DMS114 treated with DMSO at 0.1 percent for 48 hours (cell line): ENCODE data around the gene LCNL1.

ENCODE experiments used
- DNase-seq: peaks from one replicate; lab custom pipeline; 2025; ENCODE audit not compliant: unreplicated experiment; lab: John Stamatoyannopoulos, UW

Gene LCNL1

DNA sequence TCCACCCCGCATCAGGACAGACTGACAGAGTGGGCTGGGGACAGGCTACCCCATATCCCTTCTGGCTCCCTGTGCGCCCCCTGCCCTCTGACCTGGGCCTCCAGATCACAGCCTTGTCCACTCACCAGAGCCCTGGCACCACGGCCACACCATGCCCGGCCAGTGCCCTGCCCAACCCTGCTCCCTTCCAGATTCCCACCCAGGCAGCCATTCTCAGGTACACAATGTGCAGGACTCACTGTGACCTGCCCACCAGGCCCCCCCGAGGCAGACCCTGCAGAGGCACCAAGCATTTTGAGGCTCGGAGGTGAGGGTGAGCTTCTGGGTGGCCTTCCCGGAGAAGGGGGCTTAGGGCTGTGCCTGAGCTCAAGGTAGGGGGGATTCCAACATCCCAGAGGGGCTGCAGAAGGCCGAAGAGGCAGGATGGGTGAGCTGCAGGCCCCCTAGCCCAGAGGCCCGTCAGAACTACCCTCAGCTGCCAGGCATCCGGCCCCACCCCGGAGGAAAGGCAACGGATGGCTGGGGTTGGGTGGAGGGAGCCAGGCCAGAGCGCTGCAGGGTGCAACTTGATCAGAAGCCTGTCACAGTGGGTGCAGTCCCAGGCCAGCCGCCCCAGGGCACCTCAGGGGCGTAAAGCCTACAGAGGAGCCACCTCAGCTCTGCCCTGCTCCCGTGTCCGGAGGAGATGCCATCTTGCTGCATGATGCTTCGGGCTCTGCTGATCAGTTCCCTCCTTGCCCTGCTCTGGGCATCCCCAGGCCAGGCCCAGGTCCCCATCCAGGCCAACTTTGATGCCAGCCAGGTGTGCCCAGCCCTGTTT is at the start of gene LCNL1:
LCNL1 (plus strand) TSS at position 762 of the 820 bp plus-strand sequence. CDS start 594 bp downstream, outside the sequence.
- DNase-seq = no peak

DNA sequence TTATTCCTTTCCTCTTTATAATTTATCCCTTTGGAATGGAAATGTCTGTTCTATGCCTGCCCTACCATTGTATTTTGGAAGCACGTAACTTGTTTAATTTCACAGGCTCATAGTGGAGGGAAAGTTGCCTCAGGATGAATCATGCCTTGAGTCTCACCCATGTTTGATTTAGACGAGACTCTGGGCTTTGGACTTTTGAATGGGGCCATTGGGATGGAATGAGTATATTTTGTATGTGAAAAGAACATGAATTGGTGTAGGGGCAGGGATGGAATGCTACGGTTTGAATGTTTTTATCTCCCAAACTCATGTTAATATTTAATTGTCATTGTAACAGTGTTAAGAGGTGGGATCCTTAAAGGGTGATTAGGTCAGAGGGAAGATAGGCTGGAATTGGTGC is 48.5 kb upstream of the LCNL1 start:
- DNase-seq = no peak

DNA sequence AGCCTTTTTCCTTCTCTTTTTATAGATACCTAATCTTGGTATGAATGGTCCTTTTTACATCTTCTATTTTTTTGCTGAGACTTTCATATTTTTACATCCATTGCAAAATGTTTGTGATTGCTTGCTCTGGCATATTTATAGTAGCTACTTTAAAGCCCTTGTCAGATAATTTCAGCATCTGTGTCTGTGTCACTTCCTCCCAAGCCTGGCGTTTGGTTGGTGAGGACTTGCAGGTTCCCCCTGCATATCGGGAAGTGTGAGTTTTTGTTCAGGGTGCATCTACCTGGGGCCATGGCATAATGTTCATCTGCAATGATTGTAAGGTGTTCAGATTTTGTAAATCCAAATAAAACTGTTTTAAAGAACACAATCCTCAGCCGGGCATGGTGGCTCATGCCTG is 47.1 kb upstream of the LCNL1 start:
- no peak for DNase-seq

DNA sequence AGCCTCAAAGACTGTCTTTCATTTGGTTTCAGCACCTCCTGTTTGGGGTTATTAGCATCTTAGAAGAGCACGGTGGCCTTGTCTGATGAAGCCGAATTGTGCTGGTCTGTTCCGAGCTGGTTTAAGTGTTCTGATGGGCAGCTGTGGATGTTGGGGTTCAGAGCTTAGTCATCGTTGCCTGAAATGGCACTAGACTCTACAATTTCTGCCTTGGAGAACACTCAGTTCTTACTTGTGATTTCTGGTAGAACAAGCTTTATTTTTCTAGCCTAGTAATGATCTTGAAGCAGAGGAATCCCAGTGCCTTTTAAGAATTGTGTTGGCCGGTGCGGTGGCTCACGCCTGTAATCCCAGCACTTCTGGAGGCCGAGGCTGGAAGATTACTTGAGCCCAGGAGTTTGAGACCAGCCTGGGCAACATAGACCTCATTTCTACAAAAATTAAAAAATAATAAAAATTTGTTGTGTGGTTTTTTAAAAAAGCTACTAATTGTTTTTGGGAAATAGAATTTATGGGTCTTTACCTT is 46.1 kb upstream of the LCNL1 start:
- no peak for DNase-seq

DNA sequence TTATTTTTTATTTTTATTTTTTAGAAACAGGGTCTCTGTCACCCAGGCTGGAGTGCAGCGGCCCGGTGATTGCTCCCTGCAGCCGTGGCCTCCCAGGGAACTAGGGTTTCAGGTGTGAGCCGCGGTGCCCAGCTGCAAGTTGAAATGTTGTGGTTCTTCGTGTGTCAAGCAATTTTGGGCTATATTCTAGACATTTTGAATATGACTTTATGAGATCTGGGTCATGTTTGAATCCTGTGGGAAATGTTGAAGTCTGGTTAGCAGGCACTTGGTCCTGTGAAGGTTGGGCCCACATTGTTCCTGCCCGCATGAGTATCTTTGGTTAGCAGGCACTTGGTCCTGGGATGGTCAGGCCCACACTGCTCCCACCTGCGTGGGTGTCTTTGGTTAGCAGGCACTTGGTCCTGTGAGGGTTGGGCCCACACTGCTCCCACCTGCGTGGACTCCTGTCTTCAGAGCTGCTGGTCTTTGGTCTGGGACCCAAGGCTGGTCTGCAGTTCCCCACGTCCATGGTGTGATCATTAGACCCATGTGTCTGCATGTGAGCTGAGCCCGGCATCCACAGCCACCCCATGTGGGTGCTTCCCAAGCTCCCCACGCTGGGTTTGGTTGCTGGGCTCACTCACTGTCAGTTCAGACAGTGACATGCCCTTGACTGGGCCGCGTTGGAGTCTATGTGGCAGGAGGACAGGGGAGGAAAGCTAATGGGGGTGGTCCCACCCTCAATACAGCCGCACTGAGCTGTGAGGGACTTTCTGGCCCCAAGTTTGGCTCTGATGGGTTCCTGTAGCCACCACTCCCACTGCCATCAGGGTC is 45.4 kb upstream of the LCNL1 start:
- no peak for DNase-seq

DNA sequence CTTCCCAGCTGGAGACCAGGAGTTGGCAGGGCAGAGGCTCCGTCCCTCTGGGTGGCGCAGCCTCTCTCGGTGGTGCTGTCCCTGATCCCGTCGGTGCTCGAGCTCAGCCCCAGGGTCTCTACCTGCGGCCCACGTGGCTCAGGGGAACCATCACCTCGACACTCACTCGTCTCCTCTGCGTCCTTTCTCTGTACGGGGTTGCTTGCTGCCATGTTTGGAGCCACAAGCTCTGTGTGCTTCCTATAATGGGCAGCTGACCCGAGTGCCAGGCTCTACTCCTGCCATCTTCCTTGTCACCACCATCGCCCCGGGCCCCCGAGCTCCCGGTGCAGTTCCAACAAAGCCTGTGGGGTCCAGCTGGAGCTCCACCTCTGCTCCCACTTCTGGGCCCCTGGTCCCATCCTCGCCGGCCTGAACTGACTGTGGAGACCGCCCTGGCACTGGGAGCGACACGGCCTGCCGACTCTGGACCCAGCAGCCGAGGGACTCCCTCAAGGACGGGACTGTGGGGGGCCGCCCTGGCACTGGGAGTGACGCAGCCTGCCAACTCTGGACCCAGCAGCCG is 43.3 kb upstream of the LCNL1 start:
- DNase-seq = no peak

DNA sequence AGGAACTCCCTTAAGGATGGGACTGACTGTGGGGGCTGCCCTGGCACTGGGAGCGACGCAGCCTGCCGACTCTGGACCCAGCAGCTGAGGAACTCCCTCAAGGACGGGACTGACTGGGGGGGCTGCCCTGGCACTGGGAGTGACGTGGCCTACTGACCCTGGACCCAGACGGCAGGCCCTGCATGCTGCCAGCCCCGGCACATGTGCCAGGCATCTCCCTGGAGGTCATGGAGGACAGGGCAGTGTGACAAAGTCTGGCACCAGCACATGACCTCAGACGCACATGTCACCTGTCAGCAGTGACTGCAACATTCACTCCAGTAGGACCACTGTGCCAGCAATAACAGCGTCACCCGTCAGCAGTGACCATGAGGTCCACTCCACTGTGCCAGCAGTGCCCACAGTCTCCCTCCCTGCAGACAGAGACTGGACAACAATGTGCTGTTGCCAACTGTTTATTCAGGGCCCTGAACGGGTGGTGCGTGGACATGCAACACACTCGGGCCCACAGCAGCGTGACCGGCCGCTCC is 42.7 kb upstream of the LCNL1 start:
- DNase-seq = no peak

DNA sequence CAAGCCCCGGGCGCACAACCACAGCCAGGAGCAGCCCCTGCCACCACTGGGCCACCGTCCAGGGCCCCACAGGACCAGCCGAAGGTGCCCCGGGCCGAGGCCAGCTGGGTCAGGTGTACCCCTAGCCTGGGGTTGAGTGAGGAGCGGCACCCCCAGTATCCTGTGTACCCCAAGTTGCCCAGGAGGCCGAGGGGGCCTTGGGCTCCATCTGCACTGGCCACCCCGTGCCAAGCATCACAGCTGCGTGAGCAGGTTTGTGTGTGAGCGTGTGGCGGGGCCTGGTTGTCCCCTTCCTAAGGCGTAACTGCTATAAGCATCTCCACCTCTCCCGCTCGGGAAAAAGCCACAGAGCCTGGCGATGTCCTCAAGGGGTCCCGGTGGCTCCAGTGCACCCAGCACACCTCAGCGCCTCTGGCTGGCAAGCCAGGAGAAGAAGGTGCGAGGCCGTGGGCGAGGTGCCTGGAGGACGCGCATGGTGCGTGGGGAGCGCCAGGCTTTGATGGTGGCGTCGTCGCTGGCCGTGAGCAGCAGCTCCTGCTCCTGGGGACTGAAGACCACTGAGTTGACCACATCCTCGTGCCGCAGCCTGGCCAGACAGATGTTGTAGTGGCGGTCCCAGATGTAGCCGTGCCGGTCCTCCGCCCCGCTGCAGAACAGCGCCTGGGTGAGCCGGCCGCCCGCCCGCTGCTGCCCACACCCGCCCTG is 42.1 kb upstream of the LCNL1 start:
- DNase-seq = no peak

DNA sequence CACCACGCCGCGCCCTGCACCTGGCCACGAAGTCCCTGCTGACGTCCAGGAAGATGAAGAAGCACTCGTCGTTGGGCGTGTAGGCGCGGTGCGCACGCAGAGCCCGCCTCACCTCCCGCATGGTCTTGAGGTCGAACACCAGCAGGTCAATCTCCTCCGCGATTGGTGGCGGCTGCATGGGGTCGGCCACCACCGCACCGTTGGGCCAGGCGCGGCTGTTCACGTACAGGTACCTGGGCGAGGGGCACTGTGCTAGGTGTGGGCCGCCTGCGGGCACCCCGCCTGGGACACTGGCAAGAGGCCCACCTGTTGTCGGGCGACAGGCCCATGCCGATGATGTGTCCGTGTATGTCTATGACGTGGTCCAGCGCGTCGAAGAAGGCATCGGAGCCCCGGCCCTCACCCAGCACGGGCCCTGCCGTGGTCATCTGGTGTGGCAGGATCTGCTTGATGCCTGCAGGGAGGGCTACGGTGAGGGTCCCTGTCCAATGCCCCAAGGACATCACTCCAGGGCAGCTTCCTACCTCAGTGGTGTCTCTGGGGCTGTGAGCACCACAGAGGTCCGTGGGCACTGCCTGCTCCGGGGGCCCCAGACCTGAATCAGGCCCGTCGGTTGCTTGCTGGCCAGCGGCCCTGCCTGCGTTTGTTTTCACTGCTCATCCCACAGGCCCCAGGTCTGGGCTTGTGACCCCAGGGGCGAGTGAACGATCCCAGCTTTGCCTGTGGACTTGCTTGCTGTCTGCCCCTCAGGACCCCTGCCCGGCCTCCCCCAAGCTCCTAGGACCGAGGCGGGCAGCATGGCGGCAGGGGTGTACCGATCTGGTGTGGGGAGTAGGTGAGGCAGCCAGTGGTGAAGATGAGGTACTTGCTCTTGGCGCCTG is 41.3 kb upstream of the LCNL1 start:
- no peak for DNase-seq

DNA sequence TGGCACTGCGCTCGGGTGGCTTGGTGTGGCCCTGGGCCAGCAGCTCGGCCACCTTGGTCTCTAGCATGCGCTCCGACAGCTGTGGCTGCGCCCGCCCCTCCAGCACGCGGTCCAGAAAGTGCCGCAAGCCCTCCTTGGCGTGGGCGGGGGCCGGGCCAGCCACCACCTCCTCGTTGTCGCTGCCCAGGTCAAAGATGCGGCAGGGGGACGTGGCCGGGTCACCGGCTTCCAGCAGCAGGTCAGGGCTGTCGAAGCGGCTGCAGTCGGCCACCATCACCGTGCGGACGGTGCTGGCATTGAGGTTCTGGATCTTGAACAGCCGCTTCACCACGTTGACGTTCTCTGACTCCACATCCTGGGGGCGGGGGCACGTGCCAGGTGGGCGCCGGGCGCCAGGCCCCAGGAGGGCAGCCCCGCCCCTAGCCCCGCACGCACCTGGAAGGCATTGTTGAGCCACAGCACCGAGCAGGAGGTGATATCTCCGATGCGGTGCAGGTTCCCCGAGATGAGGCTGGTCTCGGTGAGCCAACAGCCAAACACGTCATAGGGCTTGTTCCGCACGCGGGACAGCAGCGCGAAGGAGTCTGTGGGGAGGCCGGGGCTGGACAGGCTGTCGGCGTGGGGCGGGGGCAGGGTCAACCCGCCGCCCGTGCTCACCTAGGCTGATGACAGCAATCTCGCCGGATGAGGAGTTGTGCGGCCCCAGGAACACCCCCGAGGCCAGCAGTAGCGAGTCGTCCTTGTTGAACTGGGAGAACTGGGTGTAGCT is 40.5 kb upstream of the LCNL1 start:
- DNase-seq = no peak

DNA sequence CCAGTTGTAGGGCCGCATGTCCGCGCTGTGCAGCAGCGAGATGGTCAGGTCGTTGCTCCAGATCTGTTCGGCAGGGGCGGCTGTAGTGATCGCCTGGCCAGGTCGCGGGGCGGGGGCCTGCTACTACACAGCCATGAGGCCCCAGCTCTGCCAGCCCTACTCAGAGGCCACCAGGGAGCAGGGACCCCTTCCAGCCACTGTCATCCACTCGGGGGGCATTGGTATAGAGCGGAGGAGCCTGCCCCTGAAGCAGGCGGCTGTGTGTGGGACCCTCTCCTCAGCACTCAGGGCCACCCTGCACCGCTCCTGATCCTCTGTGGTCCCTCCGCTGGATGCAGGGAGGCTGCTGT is 39.9 kb upstream of the LCNL1 start:
- DNase-seq = no peak

DNA sequence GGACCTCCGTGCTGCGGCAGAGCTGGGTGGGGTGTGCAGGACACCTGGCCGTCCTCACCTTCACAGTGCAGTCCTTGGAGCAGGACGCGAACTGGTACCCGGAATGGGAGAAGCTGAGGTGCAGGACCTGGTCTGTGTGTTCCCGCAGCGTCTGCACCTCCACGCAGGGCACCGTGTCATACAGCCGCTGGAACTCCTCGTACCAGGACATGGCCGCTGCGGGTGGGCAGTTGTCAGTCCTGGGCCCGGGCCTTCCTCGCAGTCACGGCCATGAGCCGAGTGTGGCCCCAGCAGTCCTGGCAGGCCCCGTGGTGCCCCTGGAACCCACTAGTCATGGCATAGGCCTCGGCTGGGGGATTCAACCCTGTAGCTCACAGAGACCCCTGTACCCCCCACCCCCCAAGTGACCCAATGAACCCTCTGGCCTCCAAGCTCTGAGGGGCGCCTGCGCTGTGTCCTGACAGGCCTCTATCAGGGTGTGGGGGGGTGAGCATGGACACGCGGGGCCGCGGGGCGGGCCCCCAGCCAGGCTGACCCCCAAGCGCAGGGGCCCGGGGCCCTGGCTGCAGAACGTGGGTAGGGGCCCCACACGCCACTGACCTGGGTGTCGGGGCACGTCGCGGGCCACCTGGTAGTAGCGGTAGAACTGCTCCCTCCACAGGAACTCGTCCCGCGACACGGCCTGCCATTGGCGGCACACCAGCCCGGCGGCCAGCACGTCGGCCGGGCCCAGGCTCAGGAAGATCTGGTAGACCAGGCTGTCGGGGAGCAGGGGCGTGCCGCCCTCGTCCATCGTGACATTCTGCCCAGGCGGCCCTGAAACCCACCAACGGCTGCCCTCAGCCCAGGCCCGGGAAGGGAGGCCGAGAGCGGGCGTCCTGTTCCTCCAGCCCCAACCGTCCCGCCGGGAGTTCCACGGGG is 39.2 kb upstream of the LCNL1 start:
- no peak for DNase-seq

DNA sequence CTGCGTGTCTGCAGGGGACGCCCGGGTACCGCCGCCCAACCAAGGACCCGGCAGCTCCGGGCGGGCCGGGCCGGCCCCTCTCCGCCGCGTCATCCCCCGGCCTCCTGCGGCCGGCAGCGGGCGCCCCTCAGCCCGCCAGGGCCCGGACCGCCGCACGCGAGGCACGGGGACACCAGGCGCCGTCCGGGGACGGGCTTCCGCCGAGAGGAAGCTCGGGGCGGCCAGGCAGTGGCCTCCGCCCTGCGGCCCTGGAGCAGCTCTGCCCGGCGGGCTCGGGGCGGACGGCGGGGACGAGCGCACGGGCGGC is 38.6 kb upstream of the LCNL1 start:
- no peak for DNase-seq

DNA sequence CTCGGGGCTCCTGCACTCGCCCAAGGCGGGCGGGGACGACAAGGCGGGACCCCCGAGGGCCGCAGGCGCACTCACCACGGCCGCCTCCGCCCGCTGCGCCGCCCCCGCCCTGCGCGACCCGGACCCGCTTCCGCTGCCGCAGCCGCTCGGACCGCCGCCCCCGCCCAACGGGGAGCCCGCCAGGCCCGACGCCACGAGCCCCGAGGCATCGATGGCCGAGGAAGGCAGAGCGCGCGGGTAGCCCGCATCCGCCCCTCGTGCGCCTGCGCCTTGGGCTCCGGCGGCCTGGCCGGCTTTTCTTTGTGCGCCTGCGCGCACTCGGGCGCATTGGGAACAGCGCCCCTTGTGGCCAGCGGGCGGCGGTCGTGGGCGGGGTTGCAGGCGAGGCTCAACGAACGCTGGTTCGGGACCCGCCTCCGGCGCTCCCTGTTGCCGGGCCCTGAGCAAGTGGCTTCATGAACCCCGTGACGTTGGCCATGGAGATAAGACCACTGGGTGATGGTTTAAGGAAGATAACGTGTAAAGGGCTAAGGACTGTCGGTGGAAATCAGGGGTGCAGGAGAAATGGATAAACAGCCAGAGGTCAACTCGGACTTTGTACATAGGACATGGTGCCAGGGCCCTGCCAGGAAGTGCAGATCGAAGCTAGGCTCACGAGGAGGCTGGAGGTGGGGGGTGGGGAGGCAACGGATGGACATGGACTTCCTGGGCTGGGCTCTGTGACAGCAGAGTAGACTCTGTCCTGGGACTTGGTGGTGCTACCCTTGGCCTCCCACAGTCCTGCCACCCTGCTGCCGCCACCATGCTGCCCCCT is 38.1 kb upstream of the LCNL1 start, which contains the start of the genes C8G and FBXW5:
C8G (plus strand) TSS at position 725 of the 814 bp plus-strand sequence; CDS start at position 803, 78 bp downstream.
FBXW5 (minus strand) TSS at position 220 of the 814 bp plus-strand sequence. CDS start 655 bp downstream, outside the sequence.
- peak; percentile 75 for DNase-seq

DNA sequence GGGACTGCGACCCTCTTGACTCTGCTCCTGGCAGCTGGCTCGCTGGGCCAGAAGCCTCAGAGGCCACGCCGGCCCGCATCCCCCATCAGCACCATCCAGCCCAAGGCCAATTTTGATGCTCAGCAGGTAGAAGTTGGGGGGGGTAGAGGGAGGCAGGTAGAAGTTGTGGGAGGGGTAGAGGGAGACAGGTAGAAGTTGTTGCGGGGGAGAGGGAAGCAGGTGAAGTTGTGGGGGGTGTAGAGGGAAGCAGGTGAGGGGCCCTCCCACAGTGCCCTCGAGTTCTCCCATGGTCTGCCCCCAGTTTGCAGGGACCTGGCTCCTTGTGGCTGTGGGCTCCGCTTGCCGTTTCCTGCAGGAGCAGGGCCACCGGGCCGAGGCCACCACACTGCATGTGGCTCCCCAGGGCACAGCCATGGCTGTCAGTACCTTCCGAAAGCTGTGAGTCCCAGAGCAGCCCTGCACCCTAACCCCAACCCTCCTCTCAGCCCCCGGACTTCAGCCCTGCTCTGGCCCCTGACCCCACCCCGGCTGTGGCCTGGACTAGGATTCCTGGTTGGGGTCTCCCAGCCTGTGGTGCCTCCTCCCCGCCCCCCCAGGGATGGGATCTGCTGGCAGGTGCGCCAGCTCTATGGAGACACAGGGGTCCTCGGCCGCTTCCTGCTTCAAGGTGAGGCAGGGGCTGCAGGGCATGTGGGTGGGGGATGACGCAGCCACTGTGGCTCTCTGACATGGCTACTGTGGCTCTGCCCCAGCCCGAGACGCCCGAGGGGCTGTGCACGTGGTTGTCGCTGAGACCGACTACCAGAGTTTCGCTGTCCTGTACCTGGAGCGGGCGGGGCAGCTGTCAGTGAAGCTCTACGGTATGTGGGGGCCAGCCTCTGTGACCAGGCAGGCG is 37.2 kb upstream of the LCNL1 start:
- no peak for DNase-seq
